Fibroblast of peridontal ligament (primary cell): ENCODE results near the gene DHFR.
"Not testable (repeated sequence)": the region's sequence is repeated elsewhere in the genome, so short reads cannot be mapped to it uniquely, and the experiment has no call there.

Experiments
- DNase-seq: peaks from one replicate; pipeline ENCODE4 v3.0.0-alpha.2; 2010; ENCODE audit errors: extremely low read depth

Gene DHFR

GRCh38 chr5:80597500-80597899, 57.3 kb downstream of the DHFR start:
- no peak for DNase-seq

- DNase-seq, result no peak
Observed at GRCh38 chr5:80594810-80595209, 60.0 kb downstream of the DHFR start.

GRCh38 chr5:80592761-80593160, 62.0 kb downstream of the DHFR start:
- DNase-seq, result no peak

GRCh38 chr5:80592105-80592504, 62.7 kb downstream of the DHFR start:
- no peak for DNase-seq

GRCh38 chr5:80591352-80591751, 63.4 kb downstream of the DHFR start:
- DNase-seq, result peak; percentile 22

GRCh38 chr5:80590766-80591165, 64.0 kb downstream of the DHFR start:
- no peak for DNase-seq

GRCh38 chr5:80588858-80589540, 65.8 kb downstream of the DHFR start:
- no peak for DNase-seq

GRCh38 chr5:80584770-80585169, 70.0 kb downstream of the DHFR start:
- DNase-seq, result no peak

- DNase-seq, result not testable (repeated sequence)
Observed at GRCh38 chr5:80580291-80580690, 74.5 kb downstream of the DHFR start.

GRCh38 chr5:80579050-80579449, 75.7 kb downstream of the DHFR start:
- DNase-seq, result no peak

GRCh38 chr5:80577707-80578106, 77.1 kb downstream of the DHFR start:
- DNase-seq, result no peak

- no peak for DNase-seq
Observed at GRCh38 chr5:80576383-80576782, 78.4 kb downstream of the DHFR start.
